ENCODE data around the gene MELK.

Gene MELK

DNA sequence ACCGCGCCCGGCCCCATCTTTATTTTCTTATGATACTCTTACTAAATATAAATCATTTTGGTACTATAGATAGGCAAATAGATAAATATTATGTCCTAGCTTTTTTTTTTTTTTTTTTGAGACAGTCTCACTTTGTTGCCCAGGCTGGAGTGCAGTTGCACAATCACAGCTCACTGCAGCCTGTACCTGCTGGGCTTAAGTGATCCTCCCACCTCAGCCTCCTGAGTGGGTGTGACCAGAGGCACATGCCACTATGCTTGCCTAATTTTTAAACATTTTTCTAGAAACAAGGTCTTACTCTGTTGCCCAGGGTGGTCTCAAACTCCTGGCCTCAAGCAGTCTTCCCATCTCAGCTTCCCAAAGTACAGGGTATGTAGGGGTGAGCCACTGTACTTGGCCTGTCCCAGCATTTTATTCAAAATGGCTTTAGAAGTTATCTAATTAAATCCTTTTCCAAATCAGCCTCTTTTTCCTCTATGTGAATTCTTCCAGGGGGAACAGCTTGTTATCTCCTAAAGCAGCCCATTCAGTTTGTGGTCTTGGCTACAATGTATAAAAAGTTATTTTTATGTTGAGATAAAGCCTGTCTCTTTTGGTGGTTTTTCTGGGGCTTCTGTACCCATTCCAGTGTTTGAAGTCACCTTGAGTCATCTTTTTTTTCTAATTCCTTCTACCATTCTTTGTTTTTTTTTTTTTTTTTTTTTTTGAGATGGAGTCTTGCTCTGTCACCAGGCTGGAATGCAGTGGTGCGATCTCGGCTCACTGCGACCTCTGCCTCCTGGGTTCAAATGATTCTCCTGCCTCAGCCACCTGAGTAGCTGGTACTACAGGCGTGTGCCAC is 12.1 kb downstream of the MELK start:
- no peak for DNase-seq (ENCODE audit: low spot score)

DNA sequence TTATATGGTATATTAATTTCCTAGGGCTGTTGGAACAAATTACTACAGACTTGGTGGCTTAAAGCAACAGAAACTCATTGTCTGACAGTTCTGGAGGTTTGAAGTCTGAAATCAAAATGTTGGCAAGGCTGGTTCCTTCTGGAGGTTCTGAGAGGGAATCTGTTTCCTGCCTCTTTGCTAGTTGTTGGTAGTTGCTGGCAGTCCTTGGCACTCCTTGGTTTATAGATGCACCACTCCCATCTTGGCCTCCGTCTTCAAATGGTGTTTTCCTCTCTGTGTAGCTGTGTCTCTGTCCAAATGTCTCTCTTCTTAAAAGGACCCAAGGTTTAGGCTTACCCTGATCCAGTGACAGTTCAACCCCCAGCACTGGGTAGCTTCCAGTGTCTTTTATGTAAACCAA is 17.5 kb downstream of the MELK start:
- DNase-seq (ENCODE audit: low spot score) = no peak

DNA sequence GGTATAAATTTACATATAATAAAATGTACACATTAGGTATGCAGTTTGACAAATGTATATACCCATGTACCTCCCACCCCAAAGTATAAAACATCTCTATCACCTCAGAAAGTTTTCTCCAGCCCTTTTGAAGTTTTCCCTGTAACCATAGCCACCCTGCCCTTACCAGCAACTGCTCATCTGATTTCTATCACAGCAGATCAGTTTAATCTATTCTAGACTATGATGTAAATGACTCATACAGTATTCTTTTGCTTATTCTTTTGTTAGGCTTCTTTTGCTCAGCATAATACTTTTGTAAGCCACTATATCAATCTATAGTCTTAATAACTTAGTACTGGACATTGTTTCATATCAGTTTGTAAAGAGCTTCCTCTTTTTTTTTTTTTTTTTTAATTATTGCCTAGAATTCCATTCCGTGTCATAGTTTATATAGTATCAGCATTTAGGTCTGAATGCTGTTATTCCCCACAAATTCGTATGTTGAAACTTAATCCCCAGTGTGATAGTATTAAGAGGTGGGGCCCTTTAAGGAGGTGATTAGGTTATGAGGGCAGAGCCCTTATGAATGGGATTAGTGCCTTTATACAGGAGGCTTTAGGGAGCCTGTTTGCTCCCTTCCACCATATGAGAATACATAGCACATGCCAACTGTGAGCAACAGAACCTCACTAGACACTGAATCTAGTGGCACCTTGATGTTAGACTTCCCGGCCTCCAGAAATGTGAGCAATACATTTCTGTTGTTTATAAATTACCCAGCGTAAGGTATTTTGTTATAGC is 20.3 kb downstream of the MELK start:
- no peak for DNase-seq (ENCODE audit: low spot score)

DNA sequence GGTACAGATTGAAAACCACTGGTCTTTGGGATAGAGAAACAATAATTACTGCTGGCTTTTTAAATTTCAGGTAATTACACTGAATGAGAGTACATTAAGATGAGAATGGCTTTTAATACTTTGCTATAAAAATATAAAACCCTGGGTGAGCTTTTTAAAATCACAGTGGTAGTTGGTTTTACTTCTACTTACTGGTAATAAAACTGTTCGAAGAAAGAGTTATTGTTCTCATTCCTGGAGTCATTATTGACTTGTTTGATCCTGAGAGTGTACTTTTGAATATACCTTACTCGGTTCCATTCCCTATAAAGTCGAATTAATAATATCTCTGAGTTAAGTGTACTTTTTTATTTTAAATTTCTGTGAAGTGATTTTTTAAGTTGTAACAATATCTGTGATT is 21.5 kb downstream of the MELK start:
- DNase-seq (ENCODE audit: low spot score) = no peak

DNA sequence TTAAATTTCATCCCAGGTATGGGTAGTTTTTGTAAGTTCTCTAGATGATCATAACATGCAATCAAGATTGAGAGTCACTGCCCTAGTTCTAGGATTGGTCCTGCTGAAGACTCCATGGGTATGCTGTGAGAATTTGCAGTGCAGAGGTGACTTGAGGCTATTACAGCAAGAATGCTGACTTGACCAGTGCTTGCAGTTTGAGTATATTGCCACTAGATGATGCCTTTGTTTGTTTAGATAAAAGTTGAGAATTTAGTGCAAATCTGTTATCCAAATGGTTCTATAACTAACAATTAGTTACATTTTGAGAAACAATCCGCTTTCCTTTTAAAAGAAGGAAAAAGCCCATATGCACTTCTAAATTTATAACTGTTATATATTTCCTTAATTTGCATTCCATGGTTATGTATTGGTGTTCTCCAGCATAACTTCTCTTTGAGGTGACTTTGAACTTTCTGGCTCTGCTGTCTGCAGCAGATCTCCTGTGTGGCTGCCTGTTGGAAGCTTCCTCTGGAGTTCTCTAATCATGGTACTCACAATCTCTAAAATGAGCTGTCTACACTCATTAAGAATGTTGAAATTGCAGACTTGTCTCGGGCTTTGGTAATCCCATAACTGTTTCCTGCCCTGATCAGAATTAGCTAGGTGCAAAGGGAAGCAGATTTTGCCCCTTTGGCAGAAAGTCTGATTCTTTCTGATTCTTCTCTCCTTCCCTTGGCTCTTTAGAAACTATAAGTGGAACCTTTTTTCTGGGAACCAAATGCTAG is 24.9 kb downstream of the MELK start:
- peak; percentile 44 for DNase-seq (ENCODE audit: low spot score)

DNA sequence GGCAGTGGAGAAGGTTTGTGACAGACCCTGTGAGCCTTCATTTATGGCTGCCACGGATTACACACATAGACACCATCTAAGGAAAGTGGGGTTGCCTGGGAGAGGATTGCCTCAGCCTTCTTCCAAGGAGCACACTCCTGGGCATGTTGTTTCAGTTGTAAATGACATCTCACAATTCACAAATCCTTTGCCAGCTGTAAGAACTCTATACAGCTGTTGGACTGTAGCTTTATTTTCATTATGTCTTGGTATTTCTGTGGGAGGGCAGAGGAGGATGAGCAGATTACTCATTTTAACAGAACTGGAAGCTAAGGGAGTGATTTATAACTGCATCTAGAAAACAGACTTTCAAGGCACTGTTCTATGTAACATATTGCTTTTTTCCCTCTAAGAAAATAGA is 25.6 kb downstream of the MELK start:
- DNase-seq (ENCODE audit: low spot score) = no peak

DNA sequence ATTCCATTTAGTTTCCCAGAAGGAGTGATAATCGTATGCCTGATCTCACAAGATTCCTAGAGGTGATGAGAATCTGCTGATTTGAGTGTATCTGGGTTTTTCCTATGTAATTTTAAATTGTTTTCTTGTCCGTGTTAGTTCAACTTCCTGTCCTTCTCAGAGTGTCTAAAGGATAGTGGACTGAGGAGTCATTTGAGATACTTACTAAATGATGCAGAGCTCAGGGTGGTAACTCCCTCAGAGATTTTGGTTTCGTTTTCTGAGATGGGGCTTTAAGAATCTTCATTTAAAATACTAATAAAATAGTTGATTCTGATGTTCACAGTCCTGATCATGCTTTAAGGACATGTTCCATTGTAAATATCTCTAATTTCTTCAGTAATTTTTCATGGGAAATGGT is 30.3 kb downstream of the MELK start:
- DNase-seq (ENCODE audit: low spot score) = no peak

DNA sequence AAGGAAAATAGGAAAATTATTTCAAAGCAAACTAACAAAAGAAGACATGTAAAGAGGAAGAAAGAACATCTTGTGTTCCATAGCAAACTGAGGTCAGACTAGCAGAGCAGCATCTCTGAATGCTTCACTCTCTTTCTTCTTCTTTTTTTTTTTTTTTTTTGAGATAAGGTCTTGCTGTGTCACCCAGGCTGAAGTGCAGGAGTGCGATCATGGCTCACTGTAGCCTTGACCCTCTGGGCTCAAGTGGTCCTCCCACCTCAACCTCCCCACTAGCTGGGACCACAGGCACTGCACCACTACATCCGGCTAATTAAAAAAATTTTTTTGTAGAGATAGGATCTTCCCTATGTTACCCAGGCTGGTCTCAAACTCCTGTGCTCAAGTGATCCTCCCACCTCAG is 36.6 kb downstream of the MELK start:
- no peak for DNase-seq (ENCODE audit: low spot score)

DNA sequence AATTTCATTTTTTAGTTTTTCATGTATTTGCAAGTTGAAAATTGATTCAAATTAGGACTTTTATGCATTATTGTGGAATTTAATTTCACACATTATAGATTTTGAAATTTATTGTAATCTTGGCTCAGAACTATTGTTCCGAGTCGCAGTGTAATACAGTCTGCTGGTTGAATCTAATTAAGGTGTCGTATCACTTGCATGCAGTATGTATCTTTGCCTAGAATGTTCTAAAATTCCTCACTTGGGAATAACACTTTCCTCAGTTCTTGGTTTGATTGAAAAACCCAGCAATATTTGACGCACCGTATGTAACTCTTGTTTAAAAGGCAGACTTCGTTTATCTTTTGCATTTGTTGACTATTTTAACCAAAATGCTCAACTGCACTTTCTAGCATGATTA is 49.4 kb downstream of the MELK start:
- no peak for DNase-seq (ENCODE audit: low spot score)

DNA sequence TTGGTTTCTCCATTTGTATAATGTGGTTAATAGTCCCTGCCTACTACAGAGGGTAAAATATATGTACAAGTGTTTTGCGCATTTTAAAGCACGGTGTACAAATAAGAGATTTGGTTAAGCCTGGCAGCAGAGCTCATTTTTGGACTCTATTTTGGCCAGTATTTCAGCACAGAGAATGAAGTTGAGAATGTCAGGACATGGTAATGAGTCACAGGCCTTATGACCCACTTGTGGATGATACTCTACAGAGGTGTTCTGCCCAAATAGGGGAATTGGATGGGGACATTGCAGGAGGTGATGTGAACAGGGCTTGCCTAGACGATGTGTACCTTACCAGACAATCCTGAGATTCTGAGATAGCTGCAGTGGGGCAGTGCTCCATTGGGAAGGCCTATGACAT is 50.6 kb downstream of the MELK start:
- no peak for DNase-seq (ENCODE audit: low spot score)

DNA sequence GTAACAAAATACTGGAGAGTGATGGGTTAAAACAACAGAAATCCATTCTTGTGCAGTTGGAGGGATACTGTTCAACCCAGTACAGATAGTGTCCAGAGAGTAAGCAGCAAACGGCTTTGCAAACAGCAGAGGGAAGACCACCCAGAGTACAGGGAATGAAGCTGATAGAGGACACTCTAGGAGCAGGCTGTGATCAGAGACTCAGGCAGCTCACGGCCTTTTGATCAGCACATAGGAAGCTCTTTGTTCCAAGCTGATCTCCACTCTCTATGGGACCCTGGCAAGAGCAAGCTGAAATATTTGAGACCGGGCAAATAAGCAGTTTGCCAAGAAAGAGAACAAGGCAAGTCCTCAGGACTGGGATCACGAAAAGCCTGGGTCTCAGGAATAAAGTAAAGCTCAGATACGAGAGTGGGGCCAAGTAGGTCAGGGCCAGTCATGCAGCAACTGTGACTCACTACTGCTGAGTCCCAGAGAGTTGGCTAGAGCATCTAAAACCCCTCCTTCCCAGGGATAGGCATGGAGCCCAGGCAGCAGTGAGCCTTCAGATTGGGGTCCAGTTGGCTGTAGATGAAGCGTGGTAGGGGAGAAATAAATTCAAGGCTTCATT is 52.4 kb downstream of the MELK start:
- no peak for DNase-seq (ENCODE audit: low spot score)

DNA sequence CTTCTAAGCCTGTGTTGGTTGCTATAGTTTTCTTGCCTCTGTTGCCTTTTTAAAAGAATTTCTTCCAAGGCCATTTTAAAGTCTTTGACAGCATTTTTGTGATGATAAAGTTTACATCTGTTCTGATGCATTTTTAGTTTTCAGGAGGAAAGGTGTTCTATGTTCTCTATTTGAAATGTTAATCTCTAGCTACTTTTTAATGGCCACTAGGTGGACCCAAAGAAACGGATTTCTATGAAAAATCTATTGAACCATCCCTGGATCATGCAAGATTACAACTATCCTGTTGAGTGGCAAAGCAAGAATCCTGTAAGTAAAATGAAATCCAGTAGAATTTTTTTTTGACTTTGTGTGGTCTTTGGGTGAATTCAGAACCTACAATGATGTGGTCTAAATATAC is 60.2 kb downstream of the MELK start:
- DNase-seq (ENCODE audit: low spot score) = peak; percentile 33

DNA sequence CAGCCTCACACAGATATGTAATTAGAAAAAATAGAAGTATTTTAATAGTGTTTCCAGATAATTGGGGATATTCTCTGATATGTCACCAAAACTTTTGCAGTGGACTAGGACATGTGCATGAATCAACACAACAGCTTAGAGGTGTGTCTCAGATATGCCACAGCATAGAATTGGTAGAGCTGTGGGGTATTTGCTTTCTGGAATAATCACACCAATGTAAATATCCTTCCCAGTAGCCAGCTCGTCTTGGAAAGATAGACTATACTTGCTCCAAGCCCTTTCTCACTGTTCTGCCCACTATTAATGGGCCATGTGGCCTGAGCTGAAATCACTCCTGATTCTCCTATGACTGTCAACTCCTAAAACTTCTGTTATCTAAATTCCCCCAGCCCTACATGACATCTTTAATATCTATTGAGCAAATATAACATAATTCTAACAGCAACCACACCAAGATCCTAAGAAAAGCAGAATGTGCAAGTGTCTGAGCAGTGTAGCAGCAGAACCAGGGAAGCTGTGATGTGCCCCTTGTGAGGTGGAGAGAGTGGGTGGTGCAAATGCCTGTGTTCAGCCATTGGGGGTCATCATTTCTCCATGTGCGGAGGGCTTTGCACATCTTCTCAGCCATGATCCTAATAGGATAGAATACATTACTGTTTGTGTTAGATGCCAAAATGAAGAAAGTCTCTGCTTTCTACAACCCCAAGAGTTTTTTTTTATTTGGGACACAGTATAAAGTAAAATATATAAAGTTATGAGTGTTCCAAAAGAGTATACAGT is 65.0 kb downstream of the MELK start:
- peak; percentile 40 for DNase-seq (ENCODE audit: low spot score)

DNA sequence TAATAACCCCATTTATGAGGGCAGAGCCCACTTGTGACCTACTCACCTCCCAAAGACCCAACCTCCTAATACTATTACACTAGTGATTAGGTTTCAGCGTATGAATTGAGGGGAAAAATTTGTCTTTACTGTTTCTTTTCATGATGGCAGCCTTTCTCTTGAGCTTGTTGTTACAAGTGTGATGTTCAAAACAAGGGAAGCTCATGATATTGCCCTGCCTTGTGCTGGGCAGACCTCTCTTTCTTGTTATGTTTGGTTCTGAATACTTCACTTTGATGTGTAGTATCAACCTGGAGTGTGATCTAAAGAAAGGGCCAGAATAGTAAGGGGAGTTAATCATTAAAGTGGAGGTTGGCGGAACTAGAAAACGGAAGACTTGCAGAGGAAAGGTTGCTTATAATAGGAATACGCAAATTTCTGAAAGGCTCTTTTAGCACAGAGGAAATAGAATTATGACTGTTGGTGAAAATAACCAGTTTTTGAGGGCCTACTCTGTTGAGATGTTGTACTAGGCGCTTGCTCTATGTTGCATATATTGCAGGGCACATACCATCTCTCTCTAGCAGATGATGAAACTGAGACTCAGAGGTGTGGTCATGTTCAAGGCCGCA is 68.2 kb downstream of the MELK start:
- DNase-seq (ENCODE audit: low spot score) = no peak

DNA sequence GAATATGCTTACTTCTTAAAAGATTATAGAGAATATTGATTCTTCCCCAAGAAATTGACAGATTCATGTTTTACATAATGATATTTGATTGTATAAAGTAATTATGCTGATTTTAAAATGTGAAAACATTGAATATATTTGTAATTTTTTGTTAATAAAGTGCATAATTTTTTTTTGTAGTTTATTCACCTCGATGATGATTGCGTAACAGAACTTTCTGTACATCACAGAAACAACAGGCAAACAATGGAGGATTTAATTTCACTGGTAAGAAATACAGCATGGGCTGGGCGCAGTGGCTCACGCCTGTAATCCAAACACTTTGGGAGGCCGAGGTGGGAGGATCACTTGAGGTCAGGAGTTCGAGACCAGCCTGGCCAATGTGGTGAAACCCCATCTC is 70.1 kb downstream of the MELK start:
- no peak for DNase-seq (ENCODE audit: low spot score)

DNA sequence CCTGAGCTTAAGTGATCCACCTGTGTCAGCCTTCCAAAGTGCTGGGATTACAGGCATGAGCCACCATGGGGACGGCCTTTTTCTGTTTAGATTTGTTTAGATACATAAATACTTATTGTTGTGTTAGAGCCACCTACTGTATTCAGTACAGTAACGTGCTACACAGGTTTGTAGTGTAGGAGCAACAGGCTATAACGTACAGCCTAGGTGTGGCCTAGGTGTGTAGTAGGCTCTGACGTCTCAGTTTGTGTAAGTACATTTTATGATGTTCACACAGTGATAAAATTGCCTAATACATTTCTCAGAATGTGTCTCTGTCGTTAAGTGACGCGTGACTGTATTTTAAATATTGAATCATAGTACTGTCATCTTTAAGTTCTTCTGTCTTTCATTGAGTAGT is 84.1 kb downstream of the MELK start:
- no peak for DNase-seq (ENCODE audit: low spot score)

DNA sequence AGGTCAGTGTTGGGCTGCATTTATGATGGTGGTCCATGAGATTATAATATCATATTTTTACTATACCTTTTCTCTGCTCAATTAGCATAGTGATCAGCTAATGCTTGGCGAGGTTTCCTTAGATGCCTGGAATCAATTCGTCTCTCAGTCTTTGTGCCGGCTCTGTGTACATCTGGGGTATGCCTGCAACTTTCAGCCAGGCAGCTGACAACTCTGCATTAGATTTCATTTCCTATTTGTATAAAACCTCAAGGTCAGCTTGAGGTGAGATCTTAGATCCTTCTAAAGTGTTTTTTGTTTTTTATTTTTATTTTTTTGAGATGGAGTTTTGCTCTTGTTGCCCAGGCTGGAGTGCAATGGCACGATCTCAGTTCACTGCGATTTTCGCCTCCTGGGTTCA is 86.8 kb downstream of the MELK start:
- no peak for DNase-seq (ENCODE audit: low spot score)

DNA sequence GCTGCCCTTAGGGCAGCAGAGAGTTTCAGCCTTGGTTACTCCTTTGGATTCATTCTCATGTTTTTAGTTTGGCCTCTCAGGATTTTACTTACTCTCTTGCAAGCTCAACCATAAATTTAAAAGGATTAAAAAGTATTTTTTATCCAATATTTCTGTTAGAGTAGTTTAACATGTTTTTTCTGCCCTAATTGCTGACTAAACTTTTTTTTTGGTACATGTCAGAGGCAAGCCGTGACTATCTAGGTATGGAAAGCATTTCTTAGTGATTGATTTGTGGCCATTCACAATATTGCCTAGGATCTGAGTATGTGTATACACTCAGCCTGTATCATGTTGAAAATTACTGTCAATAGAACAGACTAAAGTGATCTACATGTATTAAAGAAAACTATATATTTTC is 92.1 kb downstream of the MELK start:
- DNase-seq (ENCODE audit: low spot score) = no peak

DNA sequence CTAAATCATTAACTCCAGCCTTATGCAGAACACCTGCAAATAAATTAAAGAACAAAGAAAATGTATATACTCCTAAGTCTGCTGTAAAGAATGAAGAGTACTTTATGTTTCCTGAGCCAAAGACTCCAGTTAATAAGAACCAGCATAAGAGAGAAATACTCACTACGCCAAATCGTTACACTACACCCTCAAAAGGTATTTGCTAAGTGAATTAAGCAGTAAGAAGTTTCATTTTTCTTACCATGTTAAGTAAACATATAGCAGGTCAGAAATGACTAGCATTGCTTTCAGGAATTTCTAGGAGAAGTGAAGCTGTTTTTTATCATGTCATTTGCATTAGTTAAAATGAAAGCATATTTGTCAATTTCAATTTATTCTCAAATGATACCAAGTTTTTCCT is 92.7 kb downstream of the MELK start:
- no peak for DNase-seq (ENCODE audit: low spot score)

DNA sequence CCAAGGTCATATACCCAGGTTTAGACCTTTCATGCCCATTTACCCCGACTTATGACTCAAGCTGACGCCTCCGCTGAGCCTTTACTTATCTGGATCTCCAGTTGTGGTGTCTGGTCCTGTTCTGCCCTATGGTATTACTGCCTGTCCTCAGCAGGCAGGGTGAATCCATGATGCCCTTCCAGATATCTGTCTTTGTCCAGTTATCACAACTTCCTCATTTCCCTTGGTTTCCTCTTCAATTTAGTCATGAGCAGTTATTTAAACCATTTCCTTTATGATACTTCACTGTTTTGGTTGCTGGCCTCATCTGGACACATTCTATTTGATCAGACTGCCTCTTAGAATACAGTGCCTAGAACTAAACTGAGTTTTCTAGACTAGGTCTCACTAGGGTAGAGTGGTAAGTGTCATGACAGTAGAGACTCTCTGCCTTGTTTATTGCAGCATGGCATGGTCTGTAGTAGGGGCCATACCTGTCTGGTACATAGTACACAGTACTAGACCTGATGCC is 93.3 kb downstream of the MELK start:
- DNase-seq (ENCODE audit: low spot score) = no peak

DNA sequence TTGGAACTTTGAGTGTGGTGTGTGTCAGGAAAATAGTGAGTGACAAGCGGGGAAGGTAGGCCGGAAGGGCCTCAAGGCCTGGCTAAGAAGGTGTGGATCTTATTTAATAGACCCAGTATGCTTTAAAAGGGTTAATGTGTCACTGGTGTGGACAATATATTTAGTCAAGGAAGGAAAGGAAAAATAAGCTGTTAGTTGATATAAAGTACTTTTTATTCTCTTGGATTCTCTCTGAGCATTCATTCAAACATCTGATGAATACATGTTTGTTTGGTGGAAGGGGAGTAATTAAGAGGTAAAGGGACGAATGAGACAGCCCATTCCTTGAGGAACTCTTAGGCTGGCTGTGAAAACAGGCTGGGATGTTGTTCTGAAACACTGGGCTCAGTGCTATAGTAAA is 98.9 kb downstream of the MELK start:
- DNase-seq (ENCODE audit: low spot score) = no peak

Measured in D341Med (cell line).